K562 (cell line): ENCODE results near the gene FAM161A. TPM values are rescaled to one million over a fixed set of nuclear protein-coding genes. Genes with fewer than 3 reads are reported as not detected.
A peak's percentile ranks its signal among the peaks of the same experiment; 100 is the strongest.

Experiments used
- CREB1 ChIP-seq, 2 experiments: sonication (generic) in 1 of 2; formaldehyde crosslinking in 1 of 2; IDR thresholded peaks; 2 replicates each; pipeline versions ENCODE4 v1.6.1 to v1.8.0; 2012 to 2022; ENCODE audit warnings: inconsistent platforms in 1 of 2, mild to moderate bottlenecking in 1 of 2, missing genetic modification reagents in 1 of 2, moderate library complexity in 1 of 2
- EGR1 ChIP-seq: fragments of 450-650 bp; conservative IDR thresholded peaks from 2 replicates; pipeline ENCODE4 v1.6.1; 2017; ENCODE audit warnings: mild to moderate bottlenecking
- FUS ChIP-seq: fragments of 200-400 bp; formaldehyde crosslinking; optimal IDR thresholded peaks from 2 replicates; pipeline ENCODE3; 2017; ENCODE audit warnings: low read depth, low read length
- HEY1 ChIP-seq: fragments of 250-450 bp; sonication (Bioruptor Pico); IDR thresholded peaks from 2 replicates; pipeline ENCODE4 v1.5.0; 2020; ENCODE audit warnings: mild to moderate bottlenecking, moderate library complexity, borderline replicate concordance
- HSF4 ChIP-seq: fragments of 250-450 bp; sonication (Bioruptor Pico); IDR thresholded peaks from 2 replicates; pipeline ENCODE4 v2.1.2; 2022; ENCODE audit warnings: mild to moderate bottlenecking, moderate library complexity, borderline replicate concordance
- KAT8 ChIP-seq: fragments of 450-650 bp; IDR thresholded peaks from 2 replicates; pipeline ENCODE4 v1.6.1; 2016; ENCODE audit warnings: low read depth, mild to moderate bottlenecking
- RAD51 ChIP-seq: fragments of 450-650 bp; IDR thresholded peaks from 2 replicates; pipeline ENCODE4 v1.7.1; 2016; ENCODE audit warnings: low read depth, mild to moderate bottlenecking, borderline replicate concordance
- SIX5 ChIP-seq, 2 experiments: IDR thresholded peaks; 2 replicates each; pipeline ENCODE4 v1.6.1; 2011; ENCODE audit warnings: low read length in 2 of 2, borderline replicate concordance in 1 of 2, low read depth in 1 of 2, mild to moderate bottlenecking in 1 of 2, moderate library complexity in 1 of 2; ENCODE audit not compliant: insufficient read depth in 1 of 2
- SNIP1 ChIP-seq: fragments of 450-650 bp; IDR thresholded peaks from 2 replicates; pipeline ENCODE4 v1.7.1; 2017; ENCODE audit warnings: low read depth, mild to moderate bottlenecking
- TBL1XR1 ChIP-seq, 2 experiments: IDR thresholded peaks; 2 replicates each; pipeline ENCODE4 v1.6.1; 2012; ENCODE audit warnings: improper control_type of control experiment in 2 of 2, low read length in 2 of 2, mild to moderate bottlenecking in 1 of 2
- ZFPM2 ChIP-seq: fragments of 250-450 bp; sonication (Bioruptor Pico); IDR thresholded peaks from 2 replicates; pipeline ENCODE4 v1.5.1; 2022; ENCODE audit warnings: mild to moderate bottlenecking
- ZNF12 ChIP-seq: sonication (generic); formaldehyde crosslinking; IDR thresholded peaks from 2 replicates; pipeline ENCODE4 v1.4.0; 2020; ENCODE audit warnings: mild to moderate bottlenecking, missing genetic modification reagents
- polyA plus RNA-seq, 8 experiments: library from polyadenylated mRNA; depleted of rRNA in 4 of 8; stranded (reverse) in 5 of 8; unstranded in 3 of 8; fragments of >200 nt; fragmentation: Nextera tagmentation in 2 of 8; fragmentation: Illumina TruSeq in 1 of 8; extraction: Ambion mirVana in 2 of 8; extraction: Trizol in 1 of 8; gene quantifications; 2 replicates each; pipeline versions ENCODE4 v1.2.1 to v1.2.3, GENCODE V29; 2011 to 2014; ENCODE audit warnings: inconsistent platforms in 1 of 8, missing spikeins in 1 of 8
- total RNA-seq, 7 experiments: library from RNA; depleted of rRNA in 6 of 7; stranded (reverse); fragments of >200 nt in 6 of 7; fragmentation: Illumina TruSeq in 2 of 7; extraction: Trizol in 2 of 7; gene quantifications; 2 replicates each; pipeline versions ENCODE4 v1.2.1 to v1.2.3, GENCODE V29; 2011 to 2021; ENCODE audit warnings: low replicate concordance in 1 of 7
- TF ChIP-seq, protein P1 (sequence below), 2 experiments: fragments of 450-650 bp in 1 of 2; sonication (generic) in 1 of 2; formaldehyde crosslinking in 1 of 2; IDR thresholded peaks; 2 replicates each; pipeline versions ENCODE4 v1.7.1 to v1.9.0; 2016 to 2022; ENCODE audit warnings: inconsistent platforms in 1 of 2, mild to moderate bottlenecking in 1 of 2, missing genetic modification reagents in 1 of 2
- TF ChIP-seq, protein P2 (sequence below): sonication (generic); formaldehyde crosslinking; IDR thresholded peaks from 2 replicates; pipeline ENCODE4 v1.9.0; 2022; ENCODE audit warnings: mild to moderate bottlenecking, missing genetic modification reagents

The FAM161A gene
- total and polyA plus RNA-seq, 9 of the 15 experiments (the other 6 are each of a cell fraction or from before 2014, with no cell fraction given): 0.27 to 1.4 (median 0.80) TPM

DNA sequence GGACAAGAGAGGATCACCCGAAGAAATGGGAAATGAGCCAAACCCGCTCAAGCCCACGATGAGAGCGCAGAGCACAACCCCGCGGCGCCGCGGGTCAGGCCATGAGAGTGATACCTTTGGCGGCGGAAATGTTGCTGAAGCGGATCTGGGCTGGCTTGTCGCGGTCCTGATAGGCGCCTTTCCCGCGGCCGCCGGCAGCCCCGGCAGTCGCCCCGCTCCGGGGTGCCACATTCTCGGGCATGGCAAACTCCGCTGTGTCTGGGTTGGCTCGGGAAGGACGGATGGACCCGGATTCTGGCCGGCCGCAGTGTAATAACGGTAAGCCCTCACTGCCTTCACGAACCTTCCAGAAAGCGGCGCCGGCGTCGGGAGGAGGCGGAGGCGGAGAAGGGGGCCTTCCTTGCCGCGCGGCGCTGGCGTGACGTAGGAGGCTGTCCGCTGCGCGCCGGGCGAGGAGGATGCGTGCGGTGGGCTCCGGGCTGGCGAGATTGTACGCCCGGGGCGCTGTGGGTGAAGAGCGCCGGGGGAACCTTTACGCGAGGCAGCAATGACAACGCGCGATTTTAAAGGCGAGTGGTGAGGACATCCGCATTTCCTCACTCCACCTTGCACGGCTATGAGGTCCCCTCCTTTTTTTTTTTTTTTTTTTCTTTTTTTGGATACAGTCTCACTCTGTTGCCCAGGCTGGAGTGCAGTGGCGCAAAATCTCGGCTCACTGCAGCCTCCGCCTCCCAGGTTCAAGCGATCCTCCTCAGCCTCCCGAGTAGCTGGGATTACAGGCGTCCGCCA is 34.6 kb upstream of the FAM161A start, which contains the start of gene CCT4 (continued):
- TF ChIP-seq ZFPM2 (CRISPR knock-in tag) (no peak), KAT8 (peak; percentile 55; the same call in 1 of the 2 replicates), CREB1 (IDR thresholded peaks at IDR 0.05) (peak; percentile 98), CREB1 (CRISPR knock-in tag; IDR thresholded peaks at IDR 0.05) (peak; percentile 100), RAD51 (no peak), EGR1 (peak; percentile 98), SIX5 (IDR thresholded peaks at IDR 0.05; ENCODE audit: borderline replicate concordance in 1 of 2, insufficient read depth in 1 of 2, low read depth in 1 of 2, low read length in 2 of 2) (peak in 1 of 2 experiments; percentile 36; a peak in 1 of 4 replicates), SNIP1 (no peak), HEY1 (CRISPR knock-in tag) (no peak), HSF4 (no peak), ZNF12 (CRISPR knock-in tag) (peak; percentile 52; the same call in 1 of the 2 replicates), TBL1XR1 (IDR thresholded peaks at IDR 0.05; ENCODE audit: low read length in 2 of 2) (peak in 1 of 2 experiments; percentile 85; a peak in 2 of 4 replicates), FUS (peak; percentile 64)
- TF ChIP-seq, protein P1, sequence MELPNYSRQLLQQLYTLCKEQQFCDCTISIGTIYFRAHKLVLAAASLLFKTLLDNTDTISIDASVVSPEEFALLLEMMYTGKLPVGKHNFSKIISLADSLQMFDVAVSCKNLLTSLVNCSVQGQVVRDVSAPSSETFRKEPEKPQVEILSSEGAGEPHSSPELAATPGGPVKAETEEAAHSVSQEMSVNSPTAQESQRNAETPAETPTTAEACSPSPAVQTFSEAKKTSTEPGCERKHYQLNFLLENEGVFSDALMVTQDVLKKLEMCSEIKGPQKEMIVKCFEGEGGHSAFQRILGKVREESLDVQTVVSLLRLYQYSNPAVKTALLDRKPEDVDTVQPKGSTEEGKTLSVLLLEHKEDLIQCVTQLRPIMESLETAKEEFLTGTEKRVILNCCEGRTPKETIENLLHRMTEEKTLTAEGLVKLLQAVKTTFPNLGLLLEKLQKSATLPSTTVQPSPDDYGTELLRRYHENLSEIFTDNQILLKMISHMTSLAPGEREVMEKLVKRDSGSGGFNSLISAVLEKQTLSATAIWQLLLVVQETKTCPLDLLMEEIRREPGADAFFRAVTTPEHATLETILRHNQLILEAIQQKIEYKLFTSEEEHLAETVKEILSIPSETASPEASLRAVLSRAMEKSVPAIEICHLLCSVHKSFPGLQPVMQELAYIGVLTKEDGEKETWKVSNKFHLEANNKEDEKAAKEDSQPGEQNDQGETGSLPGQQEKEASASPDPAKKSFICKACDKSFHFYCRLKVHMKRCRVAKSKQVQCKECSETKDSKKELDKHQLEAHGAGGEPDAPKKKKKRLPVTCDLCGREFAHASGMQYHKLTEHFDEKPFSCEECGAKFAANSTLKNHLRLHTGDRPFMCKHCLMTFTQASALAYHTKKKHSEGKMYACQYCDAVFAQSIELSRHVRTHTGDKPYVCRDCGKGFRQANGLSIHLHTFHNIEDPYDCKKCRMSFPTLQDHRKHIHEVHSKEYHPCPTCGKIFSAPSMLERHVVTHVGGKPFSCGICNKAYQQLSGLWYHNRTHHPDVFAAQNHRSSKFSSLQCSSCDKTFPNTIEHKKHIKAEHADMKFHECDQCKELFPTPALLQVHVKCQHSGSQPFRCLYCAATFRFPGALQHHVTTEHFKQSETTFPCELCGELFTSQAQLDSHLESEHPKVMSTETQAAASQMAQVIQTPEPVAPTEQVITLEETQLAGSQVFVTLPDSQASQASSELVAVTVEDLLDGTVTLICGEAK (IDR thresholded peaks at IDR 0.05): peak; percentile 58; the same call in 1 of the 2 replicates
- TF ChIP-seq, protein P1 (CRISPR knock-in tag; IDR thresholded peaks at IDR 0.05): peak; percentile 61; the same call in 1 of the 2 replicates
- TF ChIP-seq, protein P2, sequence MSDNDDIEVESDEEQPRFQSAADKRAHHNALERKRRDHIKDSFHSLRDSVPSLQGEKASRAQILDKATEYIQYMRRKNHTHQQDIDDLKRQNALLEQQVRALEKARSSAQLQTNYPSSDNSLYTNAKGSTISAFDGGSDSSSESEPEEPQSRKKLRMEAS (CRISPR knock-in tag): peak; percentile 69
